IMR-90 (cell line): Measurements from ENCODE around the gene IFT57. TPM values are rescaled to one million over a fixed set of nuclear protein-coding genes. Genes with fewer than 3 reads are reported as not detected.

Experiments
- ATAC-seq: fragments of 200-7000 bp; cut with Tn5 transposase; 2 replicates; pipeline ENCODE4 v1.9.1; 2020; ENCODE audit warnings: low read depth, mild to moderate bottlenecking, moderate library complexity
- BruUV-seq: library from RNA; stranded (reverse); fragments of 400-500 nt; replicated peaks from 2 replicates; lab custom pipeline; 2021; lab: Mats Ljungman, UMichigan
- CTCF ChIA-PET: fragments of 300-600 bp; formaldehyde crosslinking; extraction: SDS; loops from one replicate; lab custom pipeline; 2021; ENCODE audit warnings: antibody characterized with exemption; lab: Yijun Ruan, JAX
- POLR2A ChIA-PET: fragments of 300-600 bp; sonication (Branson Sonifier 250); formaldehyde crosslinking; loops from one replicate; lab custom pipeline; 2022; ENCODE audit warnings: antibody characterized with exemption; ENCODE audit not compliant: unreplicated experiment; lab: Charles Lee
- DNase-seq: peaks from one replicate; pipeline ENCODE4 v3.0.0; 2013
- H2AFZ ChIP-seq: replicated peaks from 2 replicates; pipeline ENCODE3; 2013; ENCODE audit warnings: low read length, mild to moderate bottlenecking; ENCODE audit not compliant: poor library complexity
- H2AK5ac ChIP-seq: 2 replicates; pipeline ENCODE4 v1.6.1; 2013; ENCODE audit warnings: low read depth, low read length, inconsistent platforms
- H2AK9ac ChIP-seq: replicated peaks from 2 replicates; pipeline ENCODE3; 2013; ENCODE audit warnings: mild to moderate bottlenecking, low read depth, low read length, moderate library complexity; ENCODE audit not compliant: poor library complexity
- H2BK120ac ChIP-seq: 2 replicates; pipeline ENCODE4 v1.6.1; 2013; ENCODE audit warnings: low read depth, low read length, inconsistent platforms
- H2BK15ac ChIP-seq: 3 replicates; pipeline ENCODE4 v1.6.1; 2013; ENCODE audit warnings: low read depth, low read length, inconsistent platforms
- H2BK20ac ChIP-seq: 2 replicates; pipeline ENCODE4 v1.6.1; 2013; ENCODE audit warnings: low read depth, mild to moderate bottlenecking, inconsistent platforms, low read length, moderate library complexity
- H2BK5ac ChIP-seq: 2 replicates; pipeline ENCODE4 v1.6.1; 2013; ENCODE audit warnings: mild to moderate bottlenecking, low read depth, low read length, inconsistent platforms; ENCODE audit not compliant: poor library complexity, severe bottlenecking
- H3K14ac ChIP-seq: replicated peaks from 2 replicates; pipeline ENCODE4 v1.6.1; 2013; ENCODE audit warnings: low read depth, low read length, inconsistent platforms
- H3K18ac ChIP-seq: 2 replicates; pipeline ENCODE4 v1.6.1; 2013; ENCODE audit warnings: low read depth, low read length, control low read depth
- H3K23ac ChIP-seq: 2 replicates; pipeline ENCODE4 v1.6.1; 2013; ENCODE audit warnings: low read depth, low read length, inconsistent platforms
- H3K27ac ChIP-seq: 2 replicates; pipeline ENCODE4 v1.5.1; 2013; ENCODE audit warnings: mild to moderate bottlenecking, control low read depth, low read length; ENCODE audit not compliant: insufficient read depth
- H3K27me3 ChIP-seq: 2 replicates; pipeline ENCODE4 v1.6.1; 2013; ENCODE audit warnings: low read length; ENCODE audit not compliant: control insufficient read depth, insufficient read depth
- H3K36me3 ChIP-seq: 2 replicates; pipeline ENCODE4 v1.6.1; 2013; ENCODE audit warnings: low read length, mixed read lengths; ENCODE audit not compliant: control insufficient read depth, insufficient read depth
- H3K4ac ChIP-seq: 2 replicates; pipeline ENCODE4 v1.6.1; 2013; ENCODE audit warnings: low read depth, low read length, inconsistent platforms
- H3K4me1 ChIP-seq: 2 replicates; pipeline ENCODE4 v1.6.1; 2013; ENCODE audit warnings: low read length, mixed read lengths; ENCODE audit not compliant: control insufficient read depth, insufficient read depth
- H3K4me2 ChIP-seq: 2 replicates; pipeline ENCODE4 v1.6.1; 2013; ENCODE audit warnings: low read depth, mild to moderate bottlenecking, control low read depth, low read length, moderate library complexity
- H3K4me3 ChIP-seq: 2 replicates; pipeline ENCODE4 v1.5.1; 2013; ENCODE audit warnings: low read depth, mild to moderate bottlenecking, control low read depth, low read length, moderate library complexity; ENCODE audit not compliant: insufficient read depth
- H3K56ac ChIP-seq: 2 replicates; pipeline ENCODE4 v1.6.1; 2013; ENCODE audit warnings: low read length, inconsistent platforms; ENCODE audit not compliant: insufficient read depth; ENCODE audit errors: extremely low read depth
- H3K79me1 ChIP-seq, 2 experiments: 2 replicates each; pipeline ENCODE4 v1.6.1; 2013; ENCODE audit warnings: low read length in 2 of 2, inconsistent platforms in 1 of 2, low read depth in 1 of 2
- H3K9ac ChIP-seq: 2 replicates; pipeline ENCODE4 v1.6.1; 2013; ENCODE audit warnings: low read depth, low read length, control low read depth
- H3K9me1 ChIP-seq: 2 replicates; pipeline ENCODE4 v1.6.1; 2013; ENCODE audit warnings: low read length, inconsistent platforms; ENCODE audit not compliant: insufficient read depth
- H3K9me3 ChIP-seq: 2 replicates; pipeline ENCODE4 v1.6.1; 2013; ENCODE audit warnings: low read length; ENCODE audit not compliant: control insufficient read depth, insufficient read depth
- H4K20me1 ChIP-seq: 2 replicates; pipeline ENCODE4 v1.6.1; 2013; ENCODE audit warnings: low read length, inconsistent platforms; ENCODE audit not compliant: insufficient read depth
- H4K5ac ChIP-seq: 2 replicates; pipeline ENCODE4 v1.6.1; 2013; ENCODE audit warnings: mild to moderate bottlenecking, low read depth, low read length, control low read depth
- H4K8ac ChIP-seq, 2 experiments: 2 replicates each; pipeline ENCODE4 v1.6.1; 2013; ENCODE audit warnings: low read depth in 2 of 2, low read length in 2 of 2, control low read depth in 1 of 2, inconsistent platforms in 1 of 2
- H4K91ac ChIP-seq: 2 replicates; pipeline ENCODE4 v1.6.1; 2013; ENCODE audit warnings: low read depth, low read length, inconsistent platforms; ENCODE audit not compliant: insufficient read depth
- BHLHE40 ChIP-seq: fragments of 150-350 bp; IDR thresholded peaks from 2 replicates; pipeline ENCODE4 v1.6.1; 2016; ENCODE audit warnings: mild to moderate bottlenecking, low read depth, low read length
- CEBPB ChIP-seq: IDR thresholded peaks from 2 replicates; pipeline ENCODE4 v1.6.1; 2012; ENCODE audit warnings: low read depth, low read length, improper control_type of control experiment
- CHD1 ChIP-seq: IDR thresholded peaks from 2 replicates; pipeline ENCODE4 v1.6.1; 2012; ENCODE audit warnings: low read depth, low read length, improper control_type of control experiment
- FOS ChIP-seq: fragments of 150-350 bp; IDR thresholded peaks from 2 replicates; pipeline ENCODE4 v1.6.1; 2016; ENCODE audit warnings: low read depth, low read length
- MAFK ChIP-seq: IDR thresholded peaks from 2 replicates; pipeline ENCODE4 v1.6.1; 2012; ENCODE audit warnings: low read depth, low read length, improper control_type of control experiment
- MAZ ChIP-seq: IDR thresholded peaks from 2 replicates; pipeline ENCODE4 v1.6.1; 2012; ENCODE audit warnings: low read depth, mild to moderate bottlenecking, low read length, improper control_type of control experiment, moderate library complexity, borderline replicate concordance
- MXI1 ChIP-seq: IDR thresholded peaks from 2 replicates; pipeline ENCODE4 v1.6.1; 2012; ENCODE audit warnings: low read depth, mild to moderate bottlenecking, low read length, moderate library complexity, borderline replicate concordance
- NFE2L2 ChIP-seq: fragments of 150-350 bp; IDR thresholded peaks from 2 replicates; pipeline ENCODE4 v1.6.1; 2016; ENCODE audit warnings: low read depth, mild to moderate bottlenecking, low read length
- POLR2A ChIP-seq: IDR thresholded peaks from 2 replicates; pipeline ENCODE4 v1.6.1; 2012; ENCODE audit warnings: mild to moderate bottlenecking, low read depth, low read length
- RAD21 ChIP-seq: IDR thresholded peaks from 2 replicates; pipeline ENCODE4 v1.6.1; 2012; ENCODE audit warnings: low read length, improper control_type of control experiment
- RCOR1 ChIP-seq: IDR thresholded peaks from 2 replicates; pipeline ENCODE4 v1.6.1; 2012; ENCODE audit warnings: mild to moderate bottlenecking, low read length, improper control_type of control experiment; ENCODE audit not compliant: insufficient replicate concordance
- RFX5 ChIP-seq: IDR thresholded peaks from 2 replicates; pipeline ENCODE4 v1.8.0; 2012; ENCODE audit warnings: low read depth, mild to moderate bottlenecking, low read length, moderate library complexity
- SMC3 ChIP-seq: fragments of 150-350 bp; IDR thresholded peaks from 2 replicates; pipeline ENCODE4 v1.6.1; 2016; ENCODE audit warnings: low read depth, mild to moderate bottlenecking, antibody characterized with exemption, low read length, moderate library complexity
- WGBS, 2 experiments: methylation state at CpG; one replicate each; pipeline versions ENCODE4 v1.1.5 to v1.1.7; 2013; ENCODE audit warnings: missing lambda C conversion rate in 2 of 2; ENCODE audit not compliant: insufficient read length in 1 of 2; ENCODE audit errors: extremely low coverage in 2 of 2; 5-methylcytosine and 5-hydroxymethylcytosine counted together
- dilution Hi-C: fragments of 300-500 bp; cut with HindIII; formaldehyde crosslinking; loops from one replicate; pipeline ENCODE4 v1.14.3; 2018; ENCODE audit warnings: low sequenced_read_pairs; ENCODE audit not compliant: unreplicated experiment
- in situ Hi-C: fragments of 300-500 bp; cut with MboI; formaldehyde crosslinking; loops from 3 replicates; pipeline ENCODE4 v1.14.3; 2019; ENCODE audit warnings: low sequenced_read_pairs, inconsistent platforms, mixed read lengths
- intact Hi-C: fragments of 100-400 bp; cut with micrococcal nuclease; formaldehyde crosslinking; loops from 2 replicates; pipeline ENCODE4 v1.10.0; 2022
- polyA plus RNA-seq, 3 experiments: library from polyadenylated mRNA; depleted of rRNA; stranded (reverse); fragments of >200 nt; gene quantifications; 2 replicates each; pipeline ENCODE4 v1.2.3, GENCODE V29; 2012; ENCODE audit warnings: low replicate concordance in 1 of 3
- total RNA-seq: library from RNA; depleted of rRNA; stranded (reverse); fragments of >200 nt; gene quantifications from 2 replicates; pipeline ENCODE4 v1.2.3, GENCODE V29; 2012
- TF ChIP-seq, protein P1 (sequence below): conservative IDR thresholded peaks from 2 replicates; pipeline ENCODE4 v1.5.1; 2012; ENCODE audit warnings: mild to moderate bottlenecking, low read depth, low read length, improper control_type of control experiment
- TF ChIP-seq, protein P2 (sequence below): fragments of 150-350 bp; IDR thresholded peaks from 2 replicates; pipeline ENCODE4 v1.6.1; 2016; ENCODE audit warnings: low read depth, mild to moderate bottlenecking, low read length, moderate library complexity, borderline replicate concordance
- TF ChIP-seq, protein P3 (sequence below): fragments of 150-350 bp; IDR thresholded peaks from 2 replicates; pipeline ENCODE4 v1.6.1; 2017; ENCODE audit warnings: mild to moderate bottlenecking, antibody characterized with exemption, low read length, low read depth

Gene IFT57
- total and polyA plus RNA-seq, 2 of the 4 experiments (the other 2 are of a cell fraction) = 30.0 to 35.3 TPM

DNA sequence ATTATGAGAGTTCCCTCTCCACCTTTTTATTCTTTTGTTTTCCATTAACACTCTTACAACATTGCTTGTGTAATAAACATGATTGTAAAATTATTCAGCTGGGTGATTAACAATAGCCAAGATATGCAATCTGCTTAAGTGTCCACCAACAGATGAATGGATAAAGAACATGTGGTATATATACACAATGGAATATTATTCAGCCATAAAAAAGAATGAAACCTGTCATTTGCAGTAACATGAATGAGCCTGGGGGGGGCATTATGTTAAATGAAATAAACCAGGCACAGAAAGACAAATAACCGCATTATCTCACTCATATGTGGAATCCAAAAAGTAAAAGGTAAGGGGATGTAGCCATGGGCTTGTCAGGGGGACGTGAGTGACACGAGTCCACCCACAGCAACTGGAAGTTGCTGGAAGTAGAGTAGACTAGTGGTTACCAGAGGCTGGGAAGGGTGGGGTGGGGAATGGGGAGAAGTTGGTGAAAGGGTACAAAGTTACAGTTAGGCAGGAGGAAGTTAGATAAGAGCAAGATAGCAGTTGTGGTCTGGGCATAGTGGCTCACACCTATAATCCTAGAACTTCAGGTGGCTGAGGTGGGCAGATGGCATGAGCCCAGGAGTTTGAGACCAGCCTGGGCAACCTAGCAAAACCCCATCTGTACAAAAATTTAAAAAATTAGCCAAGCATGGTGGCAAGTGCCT is 102.7 kb downstream of the IFT57 start:
- Histone ChIP-seq H2AK9ac (no peak overlapping the region), H3K4ac (no peak overlapping the region), H2BK20ac (no peak overlapping the region), H4K8ac (no peak overlapping the region), H3K27me3 (no peaks in the 10 kb centered on the region), H2AFZ (no peak overlapping the region), H3K27ac (no peak overlapping the region), H4K91ac (no peak overlapping the region), H2BK15ac (no peak overlapping the region), H3K36me3 (no peaks in the 10 kb centered on the region), H3K9ac (no peak overlapping the region), H2BK5ac (no peak overlapping the region), H3K23ac (no peak overlapping the region), H3K4me1 (peaks cover 6% of the 10 kb centered on the region), H3K9me3 (no peaks in the 10 kb centered on the region), H3K9me1 (peaks cover 7% of the 10 kb centered on the region; the same call in 1 of the 2 replicates), H2BK120ac (no peak overlapping the region), H3K4me2 (no peak overlapping the region), H3K4me3 (no peak overlapping the region), H2AK5ac (no peak overlapping the region; the same call in 1 of the 2 replicates), H3K14ac (no peak overlapping the region), H3K79me1 (no peaks in the 10 kb centered on the region), H4K20me1 (no peaks in the 10 kb centered on the region), H4K5ac (no peak overlapping the region), H3K56ac (no peak overlapping the region), H3K18ac (no peak overlapping the region)
- intact Hi-C loops = loop anchor here (5.0 kb wide), 1 partner anchor 527 kb away; no protein-coding TSS in a partner anchor
- ATAC-seq = no peak
- in situ Hi-C loops = no loop called here
- DNase-seq = no peak
- ChIA-PET CTCF (no interaction called here), POLR2A (no interaction called here)
- no TSS peak for BruUV-seq
- WGBS, 2 experiments = no CpG with 5 or more reads among the region's 3 CpGs
- dilution Hi-C loops = no loop called here
- TF ChIP-seq CEBPB (no peak), NFE2L2 (no peak), RAD21 (no peak), MAZ (no peak), BHLHE40 (no peak), CHD1 (no peak), RCOR1 (no peak), MAFK (no peak), SMC3 (no peak), FOS (no peak), RFX5 (no peak), POLR2A (no peak), MXI1 (no peak)
- TF ChIP-seq, protein P1, sequence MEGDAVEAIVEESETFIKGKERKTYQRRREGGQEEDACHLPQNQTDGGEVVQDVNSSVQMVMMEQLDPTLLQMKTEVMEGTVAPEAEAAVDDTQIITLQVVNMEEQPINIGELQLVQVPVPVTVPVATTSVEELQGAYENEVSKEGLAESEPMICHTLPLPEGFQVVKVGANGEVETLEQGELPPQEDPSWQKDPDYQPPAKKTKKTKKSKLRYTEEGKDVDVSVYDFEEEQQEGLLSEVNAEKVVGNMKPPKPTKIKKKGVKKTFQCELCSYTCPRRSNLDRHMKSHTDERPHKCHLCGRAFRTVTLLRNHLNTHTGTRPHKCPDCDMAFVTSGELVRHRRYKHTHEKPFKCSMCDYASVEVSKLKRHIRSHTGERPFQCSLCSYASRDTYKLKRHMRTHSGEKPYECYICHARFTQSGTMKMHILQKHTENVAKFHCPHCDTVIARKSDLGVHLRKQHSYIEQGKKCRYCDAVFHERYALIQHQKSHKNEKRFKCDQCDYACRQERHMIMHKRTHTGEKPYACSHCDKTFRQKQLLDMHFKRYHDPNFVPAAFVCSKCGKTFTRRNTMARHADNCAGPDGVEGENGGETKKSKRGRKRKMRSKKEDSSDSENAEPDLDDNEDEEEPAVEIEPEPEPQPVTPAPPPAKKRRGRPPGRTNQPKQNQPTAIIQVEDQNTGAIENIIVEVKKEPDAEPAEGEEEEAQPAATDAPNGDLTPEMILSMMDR = no peak
- TF ChIP-seq, protein P2, sequence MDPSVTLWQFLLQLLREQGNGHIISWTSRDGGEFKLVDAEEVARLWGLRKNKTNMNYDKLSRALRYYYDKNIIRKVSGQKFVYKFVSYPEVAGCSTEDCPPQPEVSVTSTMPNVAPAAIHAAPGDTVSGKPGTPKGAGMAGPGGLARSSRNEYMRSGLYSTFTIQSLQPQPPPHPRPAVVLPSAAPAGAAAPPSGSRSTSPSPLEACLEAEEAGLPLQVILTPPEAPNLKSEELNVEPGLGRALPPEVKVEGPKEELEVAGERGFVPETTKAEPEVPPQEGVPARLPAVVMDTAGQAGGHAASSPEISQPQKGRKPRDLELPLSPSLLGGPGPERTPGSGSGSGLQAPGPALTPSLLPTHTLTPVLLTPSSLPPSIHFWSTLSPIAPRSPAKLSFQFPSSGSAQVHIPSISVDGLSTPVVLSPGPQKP = no peak
- TF ChIP-seq, protein P3, sequence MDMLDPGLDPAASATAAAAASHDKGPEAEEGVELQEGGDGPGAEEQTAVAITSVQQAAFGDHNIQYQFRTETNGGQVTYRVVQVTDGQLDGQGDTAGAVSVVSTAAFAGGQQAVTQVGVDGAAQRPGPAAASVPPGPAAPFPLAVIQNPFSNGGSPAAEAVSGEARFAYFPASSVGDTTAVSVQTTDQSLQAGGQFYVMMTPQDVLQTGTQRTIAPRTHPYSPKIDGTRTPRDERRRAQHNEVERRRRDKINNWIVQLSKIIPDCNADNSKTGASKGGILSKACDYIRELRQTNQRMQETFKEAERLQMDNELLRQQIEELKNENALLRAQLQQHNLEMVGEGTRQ = no peak
